ENCODE results near the gene ZNF514.

DNA sequence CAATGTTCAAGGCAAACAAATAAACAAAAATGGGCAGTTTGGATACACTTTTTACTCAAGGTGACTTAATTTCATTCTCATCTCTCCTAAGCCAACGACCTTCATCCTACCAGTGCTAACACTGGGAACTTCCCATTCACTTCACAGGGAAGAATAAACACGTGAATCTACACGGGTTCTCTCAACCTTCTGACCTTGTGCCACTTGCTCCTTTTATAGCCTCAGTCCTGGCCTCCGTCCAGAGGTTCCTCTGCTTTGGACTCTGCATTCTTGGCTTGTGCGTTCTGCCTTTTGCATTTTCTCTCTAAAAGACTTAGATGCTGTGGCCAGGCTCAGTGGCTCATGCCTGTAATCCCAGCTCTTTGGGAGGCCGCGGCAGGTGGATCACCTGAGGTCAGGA, 19.8 kb upstream of the ZNF514 start:
- TF ChIP-seq, protein P1, sequence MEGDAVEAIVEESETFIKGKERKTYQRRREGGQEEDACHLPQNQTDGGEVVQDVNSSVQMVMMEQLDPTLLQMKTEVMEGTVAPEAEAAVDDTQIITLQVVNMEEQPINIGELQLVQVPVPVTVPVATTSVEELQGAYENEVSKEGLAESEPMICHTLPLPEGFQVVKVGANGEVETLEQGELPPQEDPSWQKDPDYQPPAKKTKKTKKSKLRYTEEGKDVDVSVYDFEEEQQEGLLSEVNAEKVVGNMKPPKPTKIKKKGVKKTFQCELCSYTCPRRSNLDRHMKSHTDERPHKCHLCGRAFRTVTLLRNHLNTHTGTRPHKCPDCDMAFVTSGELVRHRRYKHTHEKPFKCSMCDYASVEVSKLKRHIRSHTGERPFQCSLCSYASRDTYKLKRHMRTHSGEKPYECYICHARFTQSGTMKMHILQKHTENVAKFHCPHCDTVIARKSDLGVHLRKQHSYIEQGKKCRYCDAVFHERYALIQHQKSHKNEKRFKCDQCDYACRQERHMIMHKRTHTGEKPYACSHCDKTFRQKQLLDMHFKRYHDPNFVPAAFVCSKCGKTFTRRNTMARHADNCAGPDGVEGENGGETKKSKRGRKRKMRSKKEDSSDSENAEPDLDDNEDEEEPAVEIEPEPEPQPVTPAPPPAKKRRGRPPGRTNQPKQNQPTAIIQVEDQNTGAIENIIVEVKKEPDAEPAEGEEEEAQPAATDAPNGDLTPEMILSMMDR (conservative IDR thresholded peaks at IDR 0.05): no peak
- TF ChIP-seq EZH2 (IDR thresholded peaks at IDR 0.05; ENCODE audit: low read depth): no peak
